ENCODE data around the gene ZBTB20.

- TF ChIP-seq CTCF (IDR thresholded peaks at IDR 0.05) = no peak
- TF ChIP-seq EP300 (IDR thresholded peaks at IDR 0.05) = no peak
- no peak for TF ChIP-seq POLR2AphosphoS5 (IDR thresholded peaks at IDR 0.05)
- no peak for TF ChIP-seq POLR2A (IDR thresholded peaks at IDR 0.05)
Measured at GRCh38 chr3:114666623-114667022, 480.5 kb downstream of the ZBTB20 start.
